A673 (cell line): ENCODE results near the gene ARFGAP1.

Experiments used
- EZH2 ChIP-seq: fragments of 200-600 bp; sonication (generic); IDR thresholded peaks from 2 replicates; pipeline ENCODE4 v1.6.1; 2017; ENCODE audit warnings: borderline replicate concordance, low read depth, mild to moderate bottlenecking, mixed read lengths, antibody characterized with exemption, low read length; ENCODE audit not compliant: poor library complexity, severe bottlenecking
- TF ChIP-seq, protein P1 (sequence below): fragments of 300-800, 200-600 bp; sonication (generic); conservative IDR thresholded peaks from 2 replicates; pipeline ENCODE4 v1.5.1; 2017; ENCODE audit warnings: low read depth, mild to moderate bottlenecking, antibody characterized with exemption, low read length, moderate library complexity, mixed read lengths

- TF ChIP-seq, protein P1, sequence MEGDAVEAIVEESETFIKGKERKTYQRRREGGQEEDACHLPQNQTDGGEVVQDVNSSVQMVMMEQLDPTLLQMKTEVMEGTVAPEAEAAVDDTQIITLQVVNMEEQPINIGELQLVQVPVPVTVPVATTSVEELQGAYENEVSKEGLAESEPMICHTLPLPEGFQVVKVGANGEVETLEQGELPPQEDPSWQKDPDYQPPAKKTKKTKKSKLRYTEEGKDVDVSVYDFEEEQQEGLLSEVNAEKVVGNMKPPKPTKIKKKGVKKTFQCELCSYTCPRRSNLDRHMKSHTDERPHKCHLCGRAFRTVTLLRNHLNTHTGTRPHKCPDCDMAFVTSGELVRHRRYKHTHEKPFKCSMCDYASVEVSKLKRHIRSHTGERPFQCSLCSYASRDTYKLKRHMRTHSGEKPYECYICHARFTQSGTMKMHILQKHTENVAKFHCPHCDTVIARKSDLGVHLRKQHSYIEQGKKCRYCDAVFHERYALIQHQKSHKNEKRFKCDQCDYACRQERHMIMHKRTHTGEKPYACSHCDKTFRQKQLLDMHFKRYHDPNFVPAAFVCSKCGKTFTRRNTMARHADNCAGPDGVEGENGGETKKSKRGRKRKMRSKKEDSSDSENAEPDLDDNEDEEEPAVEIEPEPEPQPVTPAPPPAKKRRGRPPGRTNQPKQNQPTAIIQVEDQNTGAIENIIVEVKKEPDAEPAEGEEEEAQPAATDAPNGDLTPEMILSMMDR: no peak
- TF ChIP-seq EZH2: no peak
Measured at GRCh38 chr20:63232235-63233060, 40.2 kb upstream of the ARFGAP1 start.
